ENCODE data around the gene ARGLU1.

DNA sequence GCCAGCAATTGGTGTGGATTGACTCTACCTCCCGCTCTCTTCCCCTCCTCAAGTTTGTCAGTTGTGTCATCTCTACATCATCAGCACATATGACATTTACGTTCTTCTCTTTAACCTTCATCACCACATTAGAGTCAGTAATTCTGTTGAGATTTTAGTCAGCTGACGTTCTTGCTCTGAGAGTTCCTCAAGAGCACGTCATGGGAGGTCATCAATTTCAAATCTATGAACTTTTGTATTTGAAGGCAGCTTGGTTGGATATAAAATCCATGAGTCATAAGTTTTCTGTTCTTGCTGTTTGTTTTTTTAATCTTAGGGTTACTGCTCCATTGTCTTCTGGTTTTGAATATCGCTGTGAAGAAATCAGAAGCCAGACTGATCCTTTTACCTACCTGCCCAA, 21.8 kb upstream of the ARGLU1 start:
- TF ChIP-seq, protein P1, sequence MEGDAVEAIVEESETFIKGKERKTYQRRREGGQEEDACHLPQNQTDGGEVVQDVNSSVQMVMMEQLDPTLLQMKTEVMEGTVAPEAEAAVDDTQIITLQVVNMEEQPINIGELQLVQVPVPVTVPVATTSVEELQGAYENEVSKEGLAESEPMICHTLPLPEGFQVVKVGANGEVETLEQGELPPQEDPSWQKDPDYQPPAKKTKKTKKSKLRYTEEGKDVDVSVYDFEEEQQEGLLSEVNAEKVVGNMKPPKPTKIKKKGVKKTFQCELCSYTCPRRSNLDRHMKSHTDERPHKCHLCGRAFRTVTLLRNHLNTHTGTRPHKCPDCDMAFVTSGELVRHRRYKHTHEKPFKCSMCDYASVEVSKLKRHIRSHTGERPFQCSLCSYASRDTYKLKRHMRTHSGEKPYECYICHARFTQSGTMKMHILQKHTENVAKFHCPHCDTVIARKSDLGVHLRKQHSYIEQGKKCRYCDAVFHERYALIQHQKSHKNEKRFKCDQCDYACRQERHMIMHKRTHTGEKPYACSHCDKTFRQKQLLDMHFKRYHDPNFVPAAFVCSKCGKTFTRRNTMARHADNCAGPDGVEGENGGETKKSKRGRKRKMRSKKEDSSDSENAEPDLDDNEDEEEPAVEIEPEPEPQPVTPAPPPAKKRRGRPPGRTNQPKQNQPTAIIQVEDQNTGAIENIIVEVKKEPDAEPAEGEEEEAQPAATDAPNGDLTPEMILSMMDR (IDR thresholded peaks at IDR 0.05), result no peak
- TF ChIP-seq POLR2A (IDR thresholded peaks at IDR 0.05), result no peak

Measured in breast epithelium (tissue), 3 donors.